ENCODE results near the gene MAP4K5. TPM values are rescaled to one million over a fixed set of nuclear protein-coding genes. Genes with fewer than 3 reads are reported as not detected.

Gene MAP4K5
- total and polyA plus RNA-seq, 8 donors: 46.4 to 71.8 (median 62.6) TPM

DNA sequence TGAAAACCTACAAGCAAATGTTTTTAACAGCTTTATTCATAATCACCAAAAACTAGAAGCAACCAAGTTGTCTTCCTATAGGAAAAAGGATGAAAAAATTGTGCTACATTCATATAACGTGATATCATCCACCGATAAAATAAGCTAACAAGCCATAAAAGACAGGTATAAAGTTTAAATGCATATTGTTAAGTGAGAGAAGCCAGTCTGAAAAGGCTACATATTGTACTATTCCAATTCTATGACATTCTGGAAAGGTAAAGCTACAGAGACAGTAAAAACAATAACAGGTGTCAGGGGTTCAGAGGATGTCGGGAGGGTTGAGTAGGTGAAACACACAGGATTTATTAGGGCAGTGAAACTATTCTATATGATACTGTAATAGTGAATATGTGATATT is 158.4 kb downstream of the MAP4K5 start:
- H3K27me3 ChIP-seq: no peaks in the 10 kb centered on the region
- H3K36me3 ChIP-seq: no peaks in the 10 kb centered on the region
- H3K4me3 ChIP-seq: no peak overlapping the region
- H3K27ac ChIP-seq: no peak overlapping the region
- DNase-seq (no peak), ATAC-seq (no peak)
- H3K4me1 ChIP-seq: no peaks in the 10 kb centered on the region
- TF ChIP-seq, protein P1, sequence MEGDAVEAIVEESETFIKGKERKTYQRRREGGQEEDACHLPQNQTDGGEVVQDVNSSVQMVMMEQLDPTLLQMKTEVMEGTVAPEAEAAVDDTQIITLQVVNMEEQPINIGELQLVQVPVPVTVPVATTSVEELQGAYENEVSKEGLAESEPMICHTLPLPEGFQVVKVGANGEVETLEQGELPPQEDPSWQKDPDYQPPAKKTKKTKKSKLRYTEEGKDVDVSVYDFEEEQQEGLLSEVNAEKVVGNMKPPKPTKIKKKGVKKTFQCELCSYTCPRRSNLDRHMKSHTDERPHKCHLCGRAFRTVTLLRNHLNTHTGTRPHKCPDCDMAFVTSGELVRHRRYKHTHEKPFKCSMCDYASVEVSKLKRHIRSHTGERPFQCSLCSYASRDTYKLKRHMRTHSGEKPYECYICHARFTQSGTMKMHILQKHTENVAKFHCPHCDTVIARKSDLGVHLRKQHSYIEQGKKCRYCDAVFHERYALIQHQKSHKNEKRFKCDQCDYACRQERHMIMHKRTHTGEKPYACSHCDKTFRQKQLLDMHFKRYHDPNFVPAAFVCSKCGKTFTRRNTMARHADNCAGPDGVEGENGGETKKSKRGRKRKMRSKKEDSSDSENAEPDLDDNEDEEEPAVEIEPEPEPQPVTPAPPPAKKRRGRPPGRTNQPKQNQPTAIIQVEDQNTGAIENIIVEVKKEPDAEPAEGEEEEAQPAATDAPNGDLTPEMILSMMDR (IDR thresholded peaks at IDR 0.05): no peak
- intact Hi-C loops (cut with DNase I): no loop called here
- no peaks in the 10 kb centered on the region for H3K9me3 ChIP-seq

DNA sequence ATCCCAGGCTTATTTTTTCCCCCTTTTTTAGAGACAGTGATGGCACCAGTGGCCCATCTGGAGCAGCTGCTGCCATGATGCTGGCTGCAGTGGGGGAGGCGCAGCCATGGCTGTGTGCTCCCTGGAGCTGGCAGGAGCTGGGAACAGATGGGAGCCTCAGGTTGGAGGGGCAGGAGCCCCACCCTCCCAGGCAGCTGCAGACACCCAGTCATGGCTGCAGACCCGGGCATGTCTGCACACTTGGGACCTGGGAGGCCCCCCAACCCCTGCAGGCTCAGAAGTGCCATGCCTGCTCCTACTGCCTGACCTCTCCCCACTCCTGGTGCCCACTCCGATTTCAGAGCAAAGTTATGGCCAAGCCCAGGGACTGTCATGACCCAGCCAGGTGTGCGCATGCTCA is 160.8 kb downstream of the MAP4K5 start:
- H3K36me3 ChIP-seq: no peaks in the 10 kb centered on the region
- intact Hi-C loops (cut with DNase I): no loop called here
- no peaks in the 10 kb centered on the region for H3K9me3 ChIP-seq
- H3K27ac ChIP-seq: no peak overlapping the region
- H3K4me3 ChIP-seq: no peak overlapping the region
- DNase-seq (no peak), ATAC-seq (no peak)
- TF ChIP-seq, protein P1 (IDR thresholded peaks at IDR 0.05): no peak
- H3K27me3 ChIP-seq: no peaks in the 10 kb centered on the region
- H3K4me1 ChIP-seq: no peaks in the 10 kb centered on the region

Other genes starting within 250 kb of the MAP4K5 start
- 1 to 10 TPM; 4.6 to 5.5 TPM for gene L2HGDH, start 220.3 kb downstream of the MAP4K5 start, total RNA-seq
- 1 to 10 TPM; 5.9 to 6.5 (median 6.4) TPM for gene L2HGDH, start 220.3 kb downstream of the MAP4K5 start, polyA plus RNA-seq (ENCODE audit: insufficient read length in 6 of 6)
- 10 to 100 TPM; 15.7 to 18.8 TPM for gene DMAC2L, start 220.2 kb downstream of the MAP4K5 start, total RNA-seq
- 10 to 100 TPM; 23.0 to 26.6 (median 24.3) TPM for gene DMAC2L, start 220.2 kb downstream of the MAP4K5 start, polyA plus RNA-seq (ENCODE audit: insufficient read length in 6 of 6)
- 10 to 100 TPM; 19.3 to 22.2 TPM for gene CDKL1, start 135.7 kb downstream of the MAP4K5 start, total RNA-seq
- gene CDKL1, start 135.7 kb downstream of the MAP4K5 start, polyA plus RNA-seq (ENCODE audit: insufficient read length in 6 of 6): 10 to 100 TPM; 12.0 to 18.9 (median 15.0) TPM
- 1 to 10 TPM; 5.4 to 7.4 TPM for gene ATL1, start 27.6 kb upstream of the MAP4K5 start, total RNA-seq
- gene ATL1, start 27.6 kb upstream of the MAP4K5 start, polyA plus RNA-seq (ENCODE audit: insufficient read length in 6 of 6): 10 to 100 TPM in 1 of 6 donors, 1 to 10 TPM in 5; 7.1 to 10.8 (median 8.5) TPM
- gene SAV1, start 135.7 kb upstream of the MAP4K5 start, total RNA-seq: 10 to 100 TPM; 28.2 to 32.3 TPM
- 10 to 100 TPM; 37.3 to 43.9 (median 39.2) TPM for gene SAV1, start 135.7 kb upstream of the MAP4K5 start, polyA plus RNA-seq (ENCODE audit: insufficient read length in 6 of 6)

All from left lung (tissue), 10 donors.